ENCODE results near the gene COL5A3.

GRCh38 chr19:10036601-10037071 lies 26.3 kb upstream of the COL5A3 start:
- TF ChIP-seq, protein P1, sequence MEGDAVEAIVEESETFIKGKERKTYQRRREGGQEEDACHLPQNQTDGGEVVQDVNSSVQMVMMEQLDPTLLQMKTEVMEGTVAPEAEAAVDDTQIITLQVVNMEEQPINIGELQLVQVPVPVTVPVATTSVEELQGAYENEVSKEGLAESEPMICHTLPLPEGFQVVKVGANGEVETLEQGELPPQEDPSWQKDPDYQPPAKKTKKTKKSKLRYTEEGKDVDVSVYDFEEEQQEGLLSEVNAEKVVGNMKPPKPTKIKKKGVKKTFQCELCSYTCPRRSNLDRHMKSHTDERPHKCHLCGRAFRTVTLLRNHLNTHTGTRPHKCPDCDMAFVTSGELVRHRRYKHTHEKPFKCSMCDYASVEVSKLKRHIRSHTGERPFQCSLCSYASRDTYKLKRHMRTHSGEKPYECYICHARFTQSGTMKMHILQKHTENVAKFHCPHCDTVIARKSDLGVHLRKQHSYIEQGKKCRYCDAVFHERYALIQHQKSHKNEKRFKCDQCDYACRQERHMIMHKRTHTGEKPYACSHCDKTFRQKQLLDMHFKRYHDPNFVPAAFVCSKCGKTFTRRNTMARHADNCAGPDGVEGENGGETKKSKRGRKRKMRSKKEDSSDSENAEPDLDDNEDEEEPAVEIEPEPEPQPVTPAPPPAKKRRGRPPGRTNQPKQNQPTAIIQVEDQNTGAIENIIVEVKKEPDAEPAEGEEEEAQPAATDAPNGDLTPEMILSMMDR (conservative IDR thresholded peaks at IDR 0.05; ENCODE audit: low read depth, low read length): no peak
- no peak for TF ChIP-seq EZH2phosphoT487 (IDR thresholded peaks at IDR 0.05; ENCODE audit: borderline replicate concordance, low read length)
- TF ChIP-seq EZH2 (IDR thresholded peaks at IDR 0.05; ENCODE audit: low read length, unreplicated experiment): no peak
